ENCODE results near the gene TM9SF4. TPM values are rescaled to one million over a fixed set of nuclear protein-coding genes. Genes with fewer than 3 reads are reported as not detected.

Gene TM9SF4
- total and polyA plus RNA-seq, 12 donors = 19.2 to 36.0 (median 31.1) TPM

DNA sequence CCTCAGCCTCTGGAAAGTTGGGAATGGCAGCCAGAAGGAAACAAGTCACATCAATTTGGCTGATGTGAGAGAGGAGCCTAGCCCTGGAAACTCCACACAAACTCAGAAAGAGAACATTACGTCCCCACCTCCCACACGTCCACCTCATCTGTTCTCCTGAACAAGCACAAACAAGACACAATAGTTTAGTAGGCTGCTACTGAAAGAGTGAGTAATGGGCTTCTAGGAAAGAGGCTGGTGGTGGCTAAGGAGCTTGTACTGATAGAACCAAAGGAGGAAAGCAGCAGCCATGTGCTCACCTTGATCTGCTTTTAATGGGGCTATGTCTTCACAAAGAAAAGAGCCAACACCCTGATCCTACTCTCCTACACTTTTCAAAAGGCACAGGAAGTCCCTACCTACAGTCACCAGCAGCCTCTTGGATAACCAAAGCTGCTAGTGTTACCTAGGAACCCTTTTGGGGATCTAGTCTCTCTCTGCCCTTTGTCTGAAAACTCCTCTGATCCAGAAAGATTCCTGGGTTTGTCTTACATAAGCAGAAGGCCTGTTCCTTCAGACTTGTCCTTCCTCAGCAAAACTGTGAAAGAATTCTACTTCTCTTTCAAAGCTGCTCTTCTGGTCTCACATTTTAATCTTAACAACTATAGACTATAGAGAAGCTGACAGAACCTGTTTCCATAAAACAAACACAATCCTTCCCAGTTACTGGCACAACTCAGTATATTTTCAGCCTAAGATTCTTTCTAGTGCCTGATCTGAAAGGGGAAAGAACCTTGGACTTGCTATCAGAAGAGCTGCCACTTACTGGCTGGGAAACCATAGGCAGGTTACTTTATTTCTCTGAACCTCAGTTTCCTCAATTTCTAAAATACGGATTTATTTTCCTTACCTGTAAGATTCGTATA, 94.9 kb downstream of the TM9SF4 start:
- ATAC-seq = peak in 2 of 8 donors; percentile 3 to 57
- H3K36me3 ChIP-seq = peaks cover 0 to 36% (median 16%) of the 10 kb centered on the region in 9 donors
- H3K9me3 ChIP-seq = no peaks in the 10 kb centered on the region
- TF ChIP-seq, protein P1, sequence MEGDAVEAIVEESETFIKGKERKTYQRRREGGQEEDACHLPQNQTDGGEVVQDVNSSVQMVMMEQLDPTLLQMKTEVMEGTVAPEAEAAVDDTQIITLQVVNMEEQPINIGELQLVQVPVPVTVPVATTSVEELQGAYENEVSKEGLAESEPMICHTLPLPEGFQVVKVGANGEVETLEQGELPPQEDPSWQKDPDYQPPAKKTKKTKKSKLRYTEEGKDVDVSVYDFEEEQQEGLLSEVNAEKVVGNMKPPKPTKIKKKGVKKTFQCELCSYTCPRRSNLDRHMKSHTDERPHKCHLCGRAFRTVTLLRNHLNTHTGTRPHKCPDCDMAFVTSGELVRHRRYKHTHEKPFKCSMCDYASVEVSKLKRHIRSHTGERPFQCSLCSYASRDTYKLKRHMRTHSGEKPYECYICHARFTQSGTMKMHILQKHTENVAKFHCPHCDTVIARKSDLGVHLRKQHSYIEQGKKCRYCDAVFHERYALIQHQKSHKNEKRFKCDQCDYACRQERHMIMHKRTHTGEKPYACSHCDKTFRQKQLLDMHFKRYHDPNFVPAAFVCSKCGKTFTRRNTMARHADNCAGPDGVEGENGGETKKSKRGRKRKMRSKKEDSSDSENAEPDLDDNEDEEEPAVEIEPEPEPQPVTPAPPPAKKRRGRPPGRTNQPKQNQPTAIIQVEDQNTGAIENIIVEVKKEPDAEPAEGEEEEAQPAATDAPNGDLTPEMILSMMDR (IDR thresholded peaks at IDR 0.05) = no peak
- 44 to 46% methylated on average over 4 of the region's 4 CpGs for WGBS, 2 donors
- H3K4me3 ChIP-seq = peak overlapping the region in 4 of 10 donors; percentile 87 to 100 (median 100)
- H3K27me3 ChIP-seq = no peaks in the 10 kb centered on the region
- H3K4me1 ChIP-seq = peaks cover 31 to 75% (median 68%) of the 10 kb centered on the region in 9 donors
- H3K27ac ChIP-seq = peak overlapping the region; percentile 68 to 99 (median 94)
- no peak for DNase-seq
- intact Hi-C loops (cut with DNase I) = loop anchor here in 6 of 10 donors (5.0 to 10.0 kb wide), 8 partner anchors 70 to 278 kb away; partner anchors contain the start of genes ASXL1 (in 2 of the 6), KIF3B (in 1 of the 6) and TM9SF4 (in 1 of the 6)

- DNase-seq = no peak
- TF ChIP-seq, protein P1 (IDR thresholded peaks at IDR 0.05) = no peak
These were observed 95.8 kb downstream of the TM9SF4 start for GRCh38 chr20:32205110-32205842.

DNA sequence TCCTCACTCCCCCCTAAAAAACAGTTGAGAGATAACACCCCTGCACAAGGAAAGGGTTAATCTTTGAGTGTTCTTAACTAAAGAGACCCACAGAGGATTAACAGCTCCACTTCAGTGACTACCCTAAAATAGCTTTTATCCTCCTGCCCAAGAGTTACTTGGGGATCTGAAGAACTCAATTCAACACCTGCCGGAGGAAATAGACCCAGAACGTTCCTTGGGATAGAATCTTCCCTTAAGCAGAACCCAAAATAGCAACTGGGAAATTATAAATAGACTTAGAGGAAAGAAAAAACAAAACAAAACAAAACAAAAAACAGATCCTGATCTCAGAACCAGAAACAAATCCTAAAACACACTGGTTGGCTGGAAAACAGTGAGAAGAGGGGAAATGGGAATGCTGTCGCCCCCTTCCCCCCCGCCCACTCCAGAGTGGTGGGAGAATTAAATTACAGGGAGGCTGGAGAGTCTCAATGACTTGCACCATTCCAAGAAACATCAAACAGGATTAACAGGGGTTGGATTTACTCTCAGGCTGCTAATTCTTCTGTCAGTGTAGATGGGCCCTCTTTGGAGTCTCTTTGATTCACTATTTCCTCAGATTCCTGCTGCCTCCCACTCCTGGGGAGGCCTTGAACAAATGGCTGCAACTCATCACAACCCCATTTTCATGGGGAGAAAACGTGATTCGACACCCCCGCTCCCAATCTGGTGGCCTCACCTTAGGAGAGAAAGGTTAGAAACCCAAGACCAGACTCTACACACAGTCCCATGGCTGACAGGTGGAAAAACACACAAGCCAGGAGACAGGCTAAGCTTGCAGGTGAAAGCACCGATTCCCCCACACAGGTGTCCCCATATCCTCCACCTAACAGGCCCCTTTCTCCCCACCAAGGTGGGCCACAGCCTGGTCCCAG, 96.6 kb downstream of the TM9SF4 start:
- Histone ChIP-seq H3K27me3 (no peaks in the 10 kb centered on the region), H3K36me3 (peaks cover 0 to 36% (median 5%) of the 10 kb centered on the region in 9 donors), H3K4me3 (peak overlapping the region; percentile 70 to 100 (median 98)), H3K9me3 (no peaks in the 10 kb centered on the region), H3K4me1 (peaks cover 31 to 76% (median 67%) of the 10 kb centered on the region in 9 donors), H3K27ac (peak overlapping the region; percentile 68 to 99 (median 94))
- 38 to 40% methylated on average over 8 of the region's 8 CpGs for WGBS, 2 donors
- intact Hi-C loops (cut with DNase I) = loop anchor here in 6 of 10 donors (2.0 to 10.0 kb wide), 10 partner anchors 51 to 276 kb away; partner anchors contain the start of genes ASXL1 (in 2 of the 6), KIF3B (in 2 of the 6) and TM9SF4 (in 1 of the 6)
- ATAC-seq (peak in 2 of 8 donors; percentile 3 to 6), DNase-seq (no peak)
- TF ChIP-seq, protein P1 (IDR thresholded peaks at IDR 0.05) = no peak

More at GRCh38 chr20:32205110-32205842, 95.8 kb downstream of the TM9SF4 start:
- ATAC-seq = peak in 4 of 8 donors; percentile 39 to 58 (median 47)
- no peaks in the 10 kb centered on the region for H3K27me3 ChIP-seq
- peak overlapping the region; percentile 68 to 99 (median 94) for H3K27ac ChIP-seq
- peaks cover 31 to 77% (median 68%) of the 10 kb centered on the region in 9 donors for H3K4me1 ChIP-seq
- H3K4me3 ChIP-seq = peak overlapping the region in 8 of 10 donors; percentile 25 to 100 (median 98)
- no peaks in the 10 kb centered on the region for H3K9me3 ChIP-seq
- WGBS, 2 donors = 46 to 50% methylated on average over 5 of the region's 5 CpGs
- peaks cover 0 to 36% (median 8%) of the 10 kb centered on the region in 9 donors for H3K36me3 ChIP-seq
- intact Hi-C loops (cut with DNase I) = loop anchor here in 6 of 10 donors (5.0 to 10.0 kb wide), 8 partner anchors 70 to 277 kb away; partner anchors contain the start of genes ASXL1 (in 2 of the 6), KIF3B (in 1 of the 6) and TM9SF4 (in 1 of the 6)
